BLaER1 (cell line): ENCODE results near the gene BAIAP3.

Experiments
- H3K27ac ChIP-seq: shearing (Covaris generic); formaldehyde crosslinking; 2 replicates; pipeline ENCODE4 v1.8.1; 2022
- H3K27me3 ChIP-seq: shearing (Covaris generic); formaldehyde crosslinking; 2 replicates; pipeline ENCODE4 v1.8.1; 2022
- H3K36me3 ChIP-seq: shearing (Covaris generic); formaldehyde crosslinking; 2 replicates; pipeline ENCODE4 v1.8.1; 2022
- H3K4me1 ChIP-seq: shearing (Covaris generic); formaldehyde crosslinking; 2 replicates; pipeline ENCODE4 v1.8.1; 2022
- H3K4me2 ChIP-seq: shearing (Covaris generic); formaldehyde crosslinking; 2 replicates; pipeline ENCODE4 v1.8.1; 2022
- H3K4me3 ChIP-seq: shearing (Covaris generic); formaldehyde crosslinking; 2 replicates; pipeline ENCODE4 v1.8.1; 2022
- H3K9ac ChIP-seq: shearing (Covaris generic); formaldehyde crosslinking; 2 replicates; pipeline ENCODE4 v1.8.1; 2022
- H3K9me3 ChIP-seq: shearing (Covaris generic); formaldehyde crosslinking; 2 replicates; pipeline ENCODE4 v1.8.1; 2022
- H4K20me1 ChIP-seq: shearing (Covaris generic); formaldehyde crosslinking; 2 replicates; pipeline ENCODE4 v1.8.1; 2022
- Cebpa-rat ChIP-seq: shearing (Covaris generic); IDR thresholded peaks from 2 replicates; pipeline ENCODE4 v1.8.1; 2022

BAIAP3 gene

GRCh38 chr16:1338119-1338730 is 4.8 kb downstream of the BAIAP3 start:
- Histone ChIP-seq H3K27me3 (peaks cover 55% of the 10 kb centered on the region), H3K27ac (no peak overlapping the region), H3K36me3 (no peaks in the 10 kb centered on the region), H4K20me1 (peaks cover 45% of the 10 kb centered on the region), H3K4me2 (peak overlapping the region; percentile 43), H3K4me3 (no peak overlapping the region), H3K4me1 (peaks cover 75% of the 10 kb centered on the region), H3K9ac (no peak overlapping the region), H3K9me3 (no peaks in the 10 kb centered on the region)
- no peak for TF ChIP-seq Cebpa-rat

GRCh38 chr16:1338855-1339675 is 5.6 kb downstream of the BAIAP3 start:
- Histone ChIP-seq H3K27ac (no peak overlapping the region), H3K4me2 (peak overlapping the region; percentile 43), H3K36me3 (no peaks in the 10 kb centered on the region), H3K4me1 (peaks cover 77% of the 10 kb centered on the region), H3K9me3 (no peaks in the 10 kb centered on the region), H3K27me3 (peaks cover 47% of the 10 kb centered on the region), H3K9ac (no peak overlapping the region), H3K4me3 (no peak overlapping the region), H4K20me1 (peaks cover 48% of the 10 kb centered on the region)
- no peak for TF ChIP-seq Cebpa-rat

GRCh38 chr16:1340730-1341494 is 7.5 kb downstream of the BAIAP3 start:
- Histone ChIP-seq H3K9me3 (no peaks in the 10 kb centered on the region), H3K36me3 (no peaks in the 10 kb centered on the region), H3K4me3 (no peak overlapping the region), H3K4me2 (peak overlapping the region; percentile 87), H4K20me1 (peaks cover 33% of the 10 kb centered on the region), H3K9ac (no peak overlapping the region), H3K27ac (peak overlapping the region; percentile 83), H3K27me3 (peaks cover 29% of the 10 kb centered on the region), H3K4me1 (peaks cover 67% of the 10 kb centered on the region)
- no peak for TF ChIP-seq Cebpa-rat

GRCh38 chr16:1341495-1342420 is 8.3 kb downstream of the BAIAP3 start:
- Histone ChIP-seq H3K4me3 (peak overlapping the region; percentile 50), H4K20me1 (peaks cover 24% of the 10 kb centered on the region), H3K36me3 (no peaks in the 10 kb centered on the region), H3K4me2 (peak overlapping the region; percentile 87), H3K27ac (peak overlapping the region; percentile 83), H3K9me3 (no peaks in the 10 kb centered on the region), H3K9ac (peak overlapping the region; percentile 60; the same call in 1 of the 2 replicates), H3K27me3 (peaks cover 20% of the 10 kb centered on the region), H3K4me1 (peaks cover 59% of the 10 kb centered on the region)
- no peak for TF ChIP-seq Cebpa-rat

- 0 out of 2 replicates have a peak, but pooled peaks cover 5% of the 10 kb centered on the region for H3K36me3 ChIP-seq
- peaks cover 10% of the 10 kb centered on the region for H3K27me3 ChIP-seq
- peak overlapping the region; percentile 55 for H3K4me3 ChIP-seq
- H4K20me1 ChIP-seq: peaks cover 14% of the 10 kb centered on the region
- H3K4me2 ChIP-seq: peak overlapping the region; percentile 97
- H3K27ac ChIP-seq: peak overlapping the region; percentile 83
- no peak for TF ChIP-seq Cebpa-rat
- peak overlapping the region; percentile 60; the same call in 1 of the 2 replicates for H3K9ac ChIP-seq
- H3K9me3 ChIP-seq: no peaks in the 10 kb centered on the region
- peaks cover 52% of the 10 kb centered on the region for H3K4me1 ChIP-seq
These were observed 9.3 kb downstream of the BAIAP3 start for GRCh38 chr16:1342526-1343427.

GRCh38 chr16:1343428-1344242 is 10.2 kb downstream of the BAIAP3 start:
- Histone ChIP-seq H3K4me1 (peaks cover 45% of the 10 kb centered on the region), H3K27me3 (peaks cover 4% of the 10 kb centered on the region; the same call in 1 of the 2 replicates), H3K36me3 (peaks cover 14% of the 10 kb centered on the region), H4K20me1 (peaks cover 12% of the 10 kb centered on the region), H3K27ac (peak overlapping the region; percentile 22; the same call in 1 of the 2 replicates), H3K9me3 (no peaks in the 10 kb centered on the region), H3K9ac (peak overlapping the region; percentile 44; the same call in 1 of the 2 replicates), H3K4me3 (peak overlapping the region; percentile 55; the same call in 1 of the 2 replicates), H3K4me2 (peak overlapping the region; percentile 97)
- TF ChIP-seq Cebpa-rat: no peak

- peaks cover 38% of the 10 kb centered on the region for H3K4me1 ChIP-seq
- 0 out of 2 replicates have a peak overlapping the region, but pooled peaks have one; percentile 44 for H3K9ac ChIP-seq
- 0 out of 2 replicates have a peak overlapping the region, but pooled peaks have one; percentile 22 for H3K27ac ChIP-seq
- peaks cover 12% of the 10 kb centered on the region for H4K20me1 ChIP-seq
- H3K27me3 ChIP-seq: no peaks in the 10 kb centered on the region
- H3K4me2 ChIP-seq: peak overlapping the region; percentile 97
- no peak overlapping the region for H3K4me3 ChIP-seq
- H3K36me3 ChIP-seq: peaks cover 23% of the 10 kb centered on the region
- TF ChIP-seq Cebpa-rat: no peak
- H3K9me3 ChIP-seq: no peaks in the 10 kb centered on the region
These were observed 11.1 kb downstream of the BAIAP3 start for GRCh38 chr16:1344499-1344898.
